ENCODE results near the gene TLDC2.

DNA sequence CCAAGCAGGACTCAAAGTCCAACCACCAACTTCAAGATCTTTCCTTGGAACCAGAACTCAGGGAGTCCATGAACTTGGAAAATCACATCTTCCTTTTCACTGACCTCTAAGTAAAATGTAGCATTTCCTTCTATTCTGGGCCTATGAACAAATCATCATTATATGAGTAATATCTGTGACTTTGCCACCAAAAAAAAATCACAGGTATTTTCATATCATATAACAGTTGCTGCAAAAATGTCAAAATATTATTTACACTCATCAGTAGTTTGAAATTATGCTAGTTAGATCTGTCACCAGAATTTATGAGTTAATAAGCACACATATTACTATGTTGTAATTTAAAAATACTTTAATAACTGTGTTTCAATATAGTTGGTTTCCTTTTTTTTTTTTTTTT is 27.3 kb upstream of the TLDC2 start:
- no peak for TF ChIP-seq POLR2A (IDR thresholded peaks at IDR 0.05; ENCODE audit: low read depth, low read length)
- TF ChIP-seq POLR2AphosphoS5 (IDR thresholded peaks at IDR 0.05; ENCODE audit: low read depth, low read length), result no peak

Data from GM12891 (cell line).